OCI-LY3 (cell line): Measurements from ENCODE around the gene FXYD4.

Source experiments
- H2AFZ ChIP-seq: fragments of 200-600, 300-600 bp; shearing (Covaris generic); 2 replicates; pipeline ENCODE4 v1.6.0; 2014; ENCODE audit warnings: antibody characterized with exemption, low read depth, low read length
- H3K27ac ChIP-seq: fragments of 200-600, 300-600 bp; sonication (generic); 2 replicates; pipeline ENCODE4 v1.5.1; 2014; ENCODE audit warnings: mild to moderate bottlenecking, low read length, moderate library complexity, mixed read lengths
- H3K27me3 ChIP-seq: fragments of 200-600, 300-600 bp; sonication (generic); 2 replicates; pipeline ENCODE4 v1.6.1; 2014; ENCODE audit warnings: low read depth, low read length, mixed read lengths
- H3K36me3 ChIP-seq: fragments of 200-600, 300-600 bp; sonication (generic); replicated peaks from 2 replicates; pipeline ENCODE3; 2014; ENCODE audit warnings: low read depth, low read length, mixed read lengths
- H3K4me1 ChIP-seq: fragments of 300-600, 200-600 bp; sonication (generic); 2 replicates; pipeline ENCODE4 v1.6.1; 2014; ENCODE audit warnings: low read length, mixed read lengths
- H3K4me2 ChIP-seq: fragments of 200-600, 300-600 bp; sonication (generic); 2 replicates; pipeline ENCODE4 v1.6.1; 2014; ENCODE audit warnings: low read length, mixed read lengths
- H3K4me3 ChIP-seq: fragments of 300-600, 200-600 bp; sonication (generic); 2 replicates; pipeline ENCODE4 v1.5.1; 2014; ENCODE audit warnings: antibody characterized with exemption, mild to moderate bottlenecking, low read length, moderate library complexity
- H3K79me2 ChIP-seq: fragments of 300-600, 200-600 bp; shearing (Covaris generic); 2 replicates; pipeline ENCODE4 v1.6.1; 2014; ENCODE audit warnings: mild to moderate bottlenecking, low read length, mixed read lengths
- H3K9ac ChIP-seq: fragments of 300-600, 200-600 bp; shearing (Covaris generic); 2 replicates; pipeline ENCODE4 v1.6.0; 2014; ENCODE audit warnings: mild to moderate bottlenecking, low read length, moderate library complexity
- H3K9me3 ChIP-seq: fragments of 200-600, 300-600 bp; shearing (Covaris generic); 2 replicates; pipeline ENCODE4 v1.6.1; 2014; ENCODE audit warnings: low read length, mixed read lengths; ENCODE audit not compliant: insufficient read depth
- H4K20me1 ChIP-seq: fragments of 200-600, 300-600 bp; sonication (generic); 2 replicates; pipeline ENCODE4 v1.6.1; 2016; ENCODE audit warnings: low read length, mixed read lengths; ENCODE audit not compliant: insufficient read depth
- CTCF ChIP-seq: fragments of 200-600, 300-600 bp; sonication (generic); IDR thresholded peaks from 2 replicates; pipeline ENCODE4 v1.5.1; 2014; ENCODE audit warnings: antibody characterized with exemption, low read length, low read depth
- EZH2phosphoT487 ChIP-seq: fragments of 200-600 bp; shearing (Covaris generic); IDR thresholded peaks from 2 replicates; pipeline ENCODE4 v1.6.1; 2018; ENCODE audit warnings: antibody characterized with exemption, mixed run types, low read depth

The FXYD4 gene, protein sequence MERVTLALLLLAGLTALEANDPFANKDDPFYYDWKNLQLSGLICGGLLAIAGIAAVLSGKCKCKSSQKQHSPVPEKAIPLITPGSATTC

DNA sequence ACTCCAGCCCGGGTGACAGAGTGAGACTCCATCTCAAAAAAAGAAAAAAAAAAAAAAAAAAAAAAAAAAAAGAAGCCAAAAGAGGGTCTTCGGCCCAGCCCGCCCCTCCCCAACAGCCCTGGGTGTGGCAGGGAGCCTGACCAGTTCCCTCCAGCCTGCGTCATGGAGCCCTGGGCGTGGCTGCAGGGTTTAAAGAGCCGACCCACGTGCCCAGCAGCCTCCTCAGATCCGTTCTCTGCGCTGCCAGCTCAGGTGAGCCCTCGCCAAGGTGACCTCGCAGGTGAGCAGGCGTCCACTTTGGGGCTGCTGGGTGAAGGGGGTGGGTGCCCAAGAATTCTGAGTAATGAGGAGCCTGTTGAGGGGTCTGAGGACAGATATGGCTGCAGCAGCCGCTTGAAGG lies at the start of gene FXYD4:
FXYD4 (plus strand) TSS at position 219 of the 400 bp plus-strand sequence. CDS start 2,111 bp downstream, outside the sequence.
- H3K27ac ChIP-seq = no peak within 1 kb of the TSS
- no peaks in the 10 kb centered on the region for H3K79me2 ChIP-seq
- no peaks in the 10 kb centered on the region for H3K27me3 ChIP-seq
- H2AFZ ChIP-seq = no peak within 1 kb of the TSS
- no peak within 1 kb of the TSS for H3K4me3 ChIP-seq
- no peak within 1 kb of the TSS for H3K4me2 ChIP-seq
- no peaks in the 10 kb centered on the region for H4K20me1 ChIP-seq
- H3K9ac ChIP-seq = no peak within 1 kb of the TSS
- no peaks in the 10 kb centered on the region for H3K4me1 ChIP-seq
- no peaks in the 10 kb centered on the region for H3K9me3 ChIP-seq
- TF ChIP-seq CTCF = no peak
- TF ChIP-seq EZH2phosphoT487 = no peak
- no peaks in the 10 kb centered on the region for H3K36me3 ChIP-seq

- H3K79me2 ChIP-seq = no peaks in the 10 kb centered on the region
- no peak overlapping the region for H3K4me3 ChIP-seq
- no peaks in the 10 kb centered on the region for H3K9me3 ChIP-seq
- no peaks in the 10 kb centered on the region for H4K20me1 ChIP-seq
- H3K9ac ChIP-seq = no peak overlapping the region
- H3K27ac ChIP-seq = no peak overlapping the region
- H2AFZ ChIP-seq = no peak overlapping the region
- H3K36me3 ChIP-seq = no peaks in the 10 kb centered on the region
- H3K27me3 ChIP-seq = no peaks in the 10 kb centered on the region
- no peaks in the 10 kb centered on the region for H3K4me1 ChIP-seq
- H3K4me2 ChIP-seq = no peak overlapping the region
- TF ChIP-seq CTCF = no peak
- TF ChIP-seq EZH2phosphoT487 = no peak
These were observed 49.1 kb upstream of the FXYD4 start for GRCh38 chr10:43322331-43322730.

- Histone ChIP-seq H3K9ac (no peak overlapping the region), H3K79me2 (no peaks in the 10 kb centered on the region), H2AFZ (no peak overlapping the region), H3K4me3 (no peak overlapping the region), H3K4me2 (no peak overlapping the region), H3K4me1 (no peaks in the 10 kb centered on the region), H3K27ac (no peak overlapping the region), H3K27me3 (no peaks in the 10 kb centered on the region), H3K9me3 (no peaks in the 10 kb centered on the region), H4K20me1 (no peaks in the 10 kb centered on the region), H3K36me3 (no peaks in the 10 kb centered on the region)
- TF ChIP-seq CTCF (no peak), EZH2phosphoT487 (no peak)
These were observed 48.7 kb upstream of the FXYD4 start for GRCh38 chr10:43322769-43323168.

- no peaks in the 10 kb centered on the region for H3K9me3 ChIP-seq
- H3K4me1 ChIP-seq = no peaks in the 10 kb centered on the region
- H3K27me3 ChIP-seq = no peaks in the 10 kb centered on the region
- no peak overlapping the region for H3K27ac ChIP-seq
- no peaks in the 10 kb centered on the region for H3K79me2 ChIP-seq
- H2AFZ ChIP-seq = no peak overlapping the region
- H4K20me1 ChIP-seq = no peaks in the 10 kb centered on the region
- no peaks in the 10 kb centered on the region for H3K36me3 ChIP-seq
- H3K9ac ChIP-seq = no peak overlapping the region
- H3K4me3 ChIP-seq = no peak overlapping the region
- TF ChIP-seq CTCF (no peak), EZH2phosphoT487 (no peak)
- H3K4me2 ChIP-seq = no peak overlapping the region
These were observed 48.2 kb upstream of the FXYD4 start for GRCh38 chr10:43323245-43323644.
